Tibial nerve (tissue), 3 donors: Measurements from ENCODE around the gene USP5.

ENCODE experiments used
- CTCF ChIP-seq, 5 experiments: fragments of 200-600 bp in 3 of 5; fragments of 450-650 bp in 2 of 5; sonication (generic) in 3 of 5; IDR thresholded peaks; one replicate each; pipeline ENCODE4 v1.5.1; 2016 to 2019; ENCODE audit warnings: antibody characterized with exemption in 5 of 5, mild to moderate bottlenecking in 3 of 5, moderate library complexity in 2 of 5
- POLR2A ChIP-seq, 2 donors: fragments of 450-650 bp; IDR thresholded peaks; one replicate each; pipeline ENCODE4 v1.6.1; 2017; ENCODE audit warnings: antibody characterized with exemption in 2 of 2, mild to moderate bottlenecking in 2 of 2, moderate library complexity in 2 of 2

- TF ChIP-seq CTCF (IDR thresholded peaks at IDR 0.05) (no peak), POLR2A (IDR thresholded peaks at IDR 0.05) (no peak)
Observed at GRCh38 chr12:6852651-6853354, 853 bp downstream of the USP5 start.
